Activated CD8-positive, alpha-beta memory T cell treated with anti-CD3 and anti-CD28 coated beads for 36 hours (primary cell): ENCODE results near the gene SLC15A1. TPM values are rescaled to one million over a fixed set of nuclear protein-coding genes. Genes with fewer than 3 reads are reported as not detected.

Experiments used
- CTCF ChIA-PET: fragments of 350-600 bp; sonication (Branson Sonifier 250); formaldehyde crosslinking; loops from one replicate; lab custom pipeline; 2021; ENCODE audit warnings: antibody characterized with exemption; lab: Charles Lee
- POLR2A ChIA-PET: fragments of 350-600 bp; sonication (Branson Sonifier 250); formaldehyde crosslinking; loops from one replicate; lab custom pipeline; 2021; ENCODE audit warnings: antibody characterized with exemption; lab: Charles Lee
- total RNA-seq, 2 experiments: library from RNA; stranded (reverse); gene quantifications; one replicate each; pipeline ENCODE4 v1.2.3, GENCODE V29; 2021

Gene SLC15A1
- total RNA-seq, 2 experiments from 2014 or later, result not detected

- ChIA-PET CTCF (interaction anchor here (1.1 kb wide), 1 partner anchor 46 kb away, joined by 3 read pairs; no protein-coding TSS in a partner anchor), POLR2A (no interaction called here)
These were observed 32.8 kb downstream of the SLC15A1 start for GRCh38 chr13:98719527-98720250.

- ChIA-PET CTCF (interaction anchor here (0.6 kb wide), 1 partner anchor 728 kb away, joined by 3 read pairs; no protein-coding TSS in a partner anchor), POLR2A (no interaction called here)
These were observed 34.6 kb downstream of the SLC15A1 start for GRCh38 chr13:98717891-98718290.

- CTCF ChIA-PET, result no interaction called here
- POLR2A ChIA-PET, result no interaction called here
These were observed 35.2 kb downstream of the SLC15A1 start for GRCh38 chr13:98717256-98717655.

- POLR2A ChIA-PET, result no interaction called here
- CTCF ChIA-PET, result no interaction called here
These were observed 42.0 kb downstream of the SLC15A1 start for GRCh38 chr13:98710521-98710920.

GRCh38 chr13:98707281-98707999 is 45.0 kb downstream of the SLC15A1 start:
- CTCF ChIA-PET, result interaction anchor here (0.6 kb wide), 1 partner anchor 20 kb away, joined by 3 read pairs; no protein-coding TSS in a partner anchor
- POLR2A ChIA-PET, result no interaction called here

GRCh38 chr13:98706446-98707110 is 45.9 kb downstream of the SLC15A1 start:
- POLR2A ChIA-PET, result no interaction called here

GRCh38 chr13:98697791-98698190 is 54.7 kb downstream of the SLC15A1 start:
- ChIA-PET CTCF (no interaction called here), POLR2A (no interaction called here)

More at GRCh38 chr13:98706446-98707110, 45.9 kb downstream of the SLC15A1 start:
- CTCF ChIA-PET, result interaction anchor here (0.6 kb wide), 1 partner anchor 20 kb away, joined by 3 read pairs; no protein-coding TSS in a partner anchor

GRCh38 chr13:98693756-98694155 is 58.7 kb downstream of the SLC15A1 start:
- ChIA-PET CTCF (no interaction called here), POLR2A (no interaction called here)

GRCh38 chr13:98691360-98691759 is 61.1 kb downstream of the SLC15A1 start:
- POLR2A ChIA-PET, result no interaction called here
- CTCF ChIA-PET, result no interaction called here

- POLR2A ChIA-PET, result no interaction called here
- CTCF ChIA-PET, result no interaction called here
These were observed 62.0 kb downstream of the SLC15A1 start for GRCh38 chr13:98690348-98691022.

- POLR2A ChIA-PET, result no interaction called here
- CTCF ChIA-PET, result no interaction called here
These were observed 63.0 kb downstream of the SLC15A1 start for GRCh38 chr13:98689347-98689968.

GRCh38 chr13:98688373-98688772 is 64.1 kb downstream of the SLC15A1 start:
- POLR2A ChIA-PET, result no interaction called here
- CTCF ChIA-PET, result no interaction called here

- CTCF ChIA-PET, result interaction anchor here (0.7 to 1.9 kb wide), 2 partner anchors 14 to 20 kb away, joined by 3 to 5 read pairs; no protein-coding TSS in a partner anchor
- POLR2A ChIA-PET, result no interaction called here
These were observed 65.2 kb downstream of the SLC15A1 start for GRCh38 chr13:98687319-98687718.

- CTCF ChIA-PET, result interaction anchor here (1.9 kb wide), 1 partner anchor 13 kb away, joined by 5 read pairs; no protein-coding TSS in a partner anchor
- POLR2A ChIA-PET, result no interaction called here
These were observed 66.2 kb downstream of the SLC15A1 start for GRCh38 chr13:98686270-98686669.

GRCh38 chr13:98685146-98685545 is 67.3 kb downstream of the SLC15A1 start:
- POLR2A ChIA-PET, result no interaction called here

GRCh38 chr13:98681049-98681448 is 71.4 kb downstream of the SLC15A1 start:
- POLR2A ChIA-PET, result interaction anchor here (0.7 kb wide), 1 partner anchor 495 kb away, joined by 7 read pairs; no protein-coding TSS in a partner anchor
- CTCF ChIA-PET, result no interaction called here

More at GRCh38 chr13:98685146-98685545, 67.3 kb downstream of the SLC15A1 start:
- CTCF ChIA-PET, result no interaction called here

- ChIA-PET CTCF (no interaction called here), POLR2A (no interaction called here)
These were observed 73.7 kb downstream of the SLC15A1 start for GRCh38 chr13:98678741-98679140.

- ChIA-PET CTCF (no interaction called here), POLR2A (no interaction called here)
These were observed 75.1 kb downstream of the SLC15A1 start for GRCh38 chr13:98677398-98677797.

- ChIA-PET POLR2A (no interaction called here), CTCF (no interaction called here)
These were observed 76.2 kb downstream of the SLC15A1 start for GRCh38 chr13:98676239-98676638.
